HG03558 (cell line): ENCODE data around the gene CCDC154.
"Not testable (repeated sequence)": the region's sequence is repeated elsewhere in the genome, so short reads cannot be mapped to it uniquely, and the experiment has no call there.

Source experiments
- ATAC-seq: cut with Tn5 transposase; IDR thresholded peaks from one replicate; pipeline ENCODE4 v1.9.1; 2021; ENCODE audit warnings: moderate number of reproducible peaks; ENCODE audit not compliant: unreplicated experiment; ENCODE audit errors: extremely low read depth

Gene CCDC154

GRCh38 chr16:1441391-1441829 is 2.9 kb downstream of the CCDC154 start:
- no peak for ATAC-seq

GRCh38 chr16:1439699-1440074 is 4.7 kb downstream of the CCDC154 start:
- ATAC-seq: not testable (repeated sequence)

- no peak for ATAC-seq
Measured at GRCh38 chr16:1439058-1439698, 5.2 kb downstream of the CCDC154 start.

- no peak for ATAC-seq
Measured at GRCh38 chr16:1438229-1439057, 5.9 kb downstream of the CCDC154 start.

GRCh38 chr16:1437606-1438005 is 6.8 kb downstream of the CCDC154 start:
- ATAC-seq: no peak

GRCh38 chr16:1436731-1437355 is 7.5 kb downstream of the CCDC154 start:
- ATAC-seq: no peak

- no peak for ATAC-seq
Measured at GRCh38 chr16:1435921-1436697, 8.2 kb downstream of the CCDC154 start.

- ATAC-seq: no peak
Measured at GRCh38 chr16:1434644-1435592, 9.4 kb downstream of the CCDC154 start.

- ATAC-seq: no peak
Measured at GRCh38 chr16:1433756-1434155, 10.6 kb downstream of the CCDC154 start.

GRCh38 chr16:1433263-1433560 is 11.1 kb downstream of the CCDC154 start:
- no peak for ATAC-seq

GRCh38 chr16:1432388-1433262 is 11.7 kb downstream of the CCDC154 start:
- ATAC-seq: no peak

- no peak for ATAC-seq
Measured at GRCh38 chr16:1431497-1432270, 12.7 kb downstream of the CCDC154 start.

GRCh38 chr16:1430759-1431496 is 13.4 kb downstream of the CCDC154 start, which contains the start of gene PERCC1:
Gene PERCC1, plus strand, starts transcription at chr16:1431078. Its CDS starts 1,516 bp downstream, at chr16:1432594.
- ATAC-seq: no peak

- no peak for ATAC-seq
Measured at GRCh38 chr16:1430214-1430758, 14.1 kb downstream of the CCDC154 start.

- ATAC-seq: no peak
Measured at GRCh38 chr16:1429631-1430030, 14.7 kb downstream of the CCDC154 start.

- ATAC-seq: no peak
Measured at GRCh38 chr16:1429012-1429411, 15.3 kb downstream of the CCDC154 start.

GRCh38 chr16:1428511-1428910 is 15.8 kb downstream of the CCDC154 start:
- ATAC-seq: no peak
